DND-41 (cell line): Measurements from ENCODE around the gene BCAS3.

Experiments used
- ATAC-seq: fragments of 200-7000 bp; cut with Tn5 transposase; 3 replicates; pipeline ENCODE4 v1.9.1; 2021; ENCODE audit warnings: low read depth; ENCODE audit not compliant: insufficient read depth
- DNase-seq: peaks from one replicate; pipeline ENCODE4 v3.0.0-alpha.2; 2020
- H2AFZ ChIP-seq: 2 replicates; pipeline ENCODE4 v1.6.0; 2012; ENCODE audit warnings: low read depth, low read length
- H3K27ac ChIP-seq: 2 replicates; pipeline ENCODE4 v1.5.1; 2012; ENCODE audit warnings: low read length, inconsistent platforms
- H3K27me3 ChIP-seq: fragments of 200-600 bp; sonication (generic); 2 replicates; pipeline ENCODE4 v1.6.0; 2012; ENCODE audit warnings: low read length, mild to moderate bottlenecking, inconsistent platforms; ENCODE audit not compliant: insufficient read depth, poor library complexity
- H3K36me3 ChIP-seq: 2 replicates; pipeline ENCODE4 v1.5.1; 2012; ENCODE audit warnings: low read length, inconsistent platforms; ENCODE audit not compliant: insufficient read depth
- H3K4me1 ChIP-seq: 2 replicates; pipeline ENCODE4 v1.5.1; 2012; ENCODE audit warnings: mild to moderate bottlenecking, low read length; ENCODE audit not compliant: insufficient read depth
- H3K4me2 ChIP-seq: 2 replicates; pipeline ENCODE4 v1.6.0; 2012; ENCODE audit warnings: mild to moderate bottlenecking, moderate library complexity, low read length, inconsistent platforms; ENCODE audit not compliant: insufficient read depth
- H3K4me3 ChIP-seq, 2 experiments: fragments of 200-600 bp in 1 of 2; shearing (Covaris generic) in 1 of 2; 2 replicates each; pipeline ENCODE4 v1.5.1; 2012 to 2016; ENCODE audit warnings: inconsistent platforms in 2 of 2, low read length in 2 of 2, mild to moderate bottlenecking in 2 of 2, low read depth in 1 of 2, moderate library complexity in 1 of 2
- H3K79me2 ChIP-seq: 2 replicates; pipeline ENCODE4 v1.6.0; 2012; ENCODE audit warnings: low read length, inconsistent platforms; ENCODE audit not compliant: insufficient read depth
- H3K9ac ChIP-seq: 2 replicates; pipeline ENCODE4 v1.6.0; 2012; ENCODE audit warnings: low read depth, mild to moderate bottlenecking, inconsistent platforms, low read length, moderate library complexity
- H3K9me3 ChIP-seq: 2 replicates; pipeline ENCODE4 v1.5.1; 2012; ENCODE audit warnings: low read length, moderate library complexity, mild to moderate bottlenecking, inconsistent platforms; ENCODE audit not compliant: insufficient read depth, severe bottlenecking
- H4K20me1 ChIP-seq: 2 replicates; pipeline ENCODE4 v1.6.0; 2012; ENCODE audit warnings: low read length; ENCODE audit not compliant: insufficient read depth
- CTCF ChIP-seq: IDR thresholded peaks from 2 replicates; pipeline ENCODE4 v1.5.1; 2012; ENCODE audit warnings: borderline replicate concordance, low read length, moderate library complexity, mild to moderate bottlenecking; ENCODE audit not compliant: poor library complexity, severe bottlenecking; ENCODE audit errors: extremely low read depth
- EZH2 ChIP-seq: IDR thresholded peaks from 3 replicates; pipeline ENCODE4 v1.6.1; 2012; ENCODE audit warnings: borderline replicate concordance, low read depth, mild to moderate bottlenecking, moderate library complexity, low read length, inconsistent platforms; ENCODE audit not compliant: severe bottlenecking

The BCAS3 gene

GRCh38 chr17:61345825-61346666 is 668.4 kb downstream of the BCAS3 start:
- no peak for TF ChIP-seq EZH2
- no peaks in the 10 kb centered on the region for H3K27me3 ChIP-seq
- no peaks in the 10 kb centered on the region for H3K9me3 ChIP-seq
- H2AFZ ChIP-seq, result no peak overlapping the region
- H3K4me1 ChIP-seq, result no peaks in the 10 kb centered on the region
- no peaks in the 10 kb centered on the region for H3K36me3 ChIP-seq
- H3K9ac ChIP-seq, result no peak overlapping the region
- ATAC-seq (no peak), DNase-seq (no peak)
- no peak overlapping the region for H3K27ac ChIP-seq
- no peak overlapping the region for H3K4me3 ChIP-seq
- H3K4me2 ChIP-seq, result no peak overlapping the region
- no peaks in the 10 kb centered on the region for H4K20me1 ChIP-seq
- no peaks in the 10 kb centered on the region for H3K79me2 ChIP-seq

GRCh38 chr17:61349350-61349749 is 671.7 kb downstream of the BCAS3 start:
- Histone ChIP-seq H3K4me3 (no peak overlapping the region), H3K4me2 (no peak overlapping the region), H3K27ac (no peak overlapping the region), H4K20me1 (no peaks in the 10 kb centered on the region), H3K9ac (no peak overlapping the region), H3K4me1 (no peaks in the 10 kb centered on the region), H3K27me3 (no peaks in the 10 kb centered on the region), H3K36me3 (no peaks in the 10 kb centered on the region), H2AFZ (no peak overlapping the region), H3K9me3 (no peaks in the 10 kb centered on the region), H3K79me2 (no peaks in the 10 kb centered on the region)
- ATAC-seq, result no peak
- peak; percentile 10 for DNase-seq
- no peak for TF ChIP-seq EZH2
- TF ChIP-seq CTCF, result peak; percentile 36

GRCh38 chr17:61351745-61352407 is 674.2 kb downstream of the BCAS3 start:
- Histone ChIP-seq H3K4me2 (no peak overlapping the region), H3K4me3 (no peak overlapping the region), H3K36me3 (no peaks in the 10 kb centered on the region), H3K27ac (no peak overlapping the region), H2AFZ (no peak overlapping the region), H3K9ac (no peak overlapping the region), H3K4me1 (no peaks in the 10 kb centered on the region), H3K79me2 (no peaks in the 10 kb centered on the region), H4K20me1 (no peaks in the 10 kb centered on the region), H3K9me3 (no peaks in the 10 kb centered on the region), H3K27me3 (no peaks in the 10 kb centered on the region)
- ATAC-seq (no peak), DNase-seq (no peak)
- TF ChIP-seq EZH2 (no peak), CTCF (no peak)

- Histone ChIP-seq H3K79me2 (no peaks in the 10 kb centered on the region), H3K9ac (no peak overlapping the region), H3K4me3 (no peak overlapping the region), H3K27me3 (no peaks in the 10 kb centered on the region), H3K36me3 (no peaks in the 10 kb centered on the region), H3K9me3 (no peaks in the 10 kb centered on the region), H2AFZ (no peak overlapping the region), H4K20me1 (no peaks in the 10 kb centered on the region), H3K4me1 (no peaks in the 10 kb centered on the region), H3K4me2 (no peak overlapping the region), H3K27ac (no peak overlapping the region)
- ATAC-seq (no peak), DNase-seq (no peak)
- TF ChIP-seq EZH2, result no peak
- no peak for TF ChIP-seq CTCF
Measured at GRCh38 chr17:61352408-61352770, 674.7 kb downstream of the BCAS3 start.
